ENCODE measurements around the gene EIF3M.

The EIF3M gene

GRCh38 chr11:32583459-32584271 lies at the start of gene EIF3M:
TSS of gene EIF3M (plus strand) at chr11:32583831. CDS start at chr11:32583888, 57 bp downstream.
- DNase-seq (ENCODE audit: low read depth, low spot score), result peak; percentile 93

DNA sequence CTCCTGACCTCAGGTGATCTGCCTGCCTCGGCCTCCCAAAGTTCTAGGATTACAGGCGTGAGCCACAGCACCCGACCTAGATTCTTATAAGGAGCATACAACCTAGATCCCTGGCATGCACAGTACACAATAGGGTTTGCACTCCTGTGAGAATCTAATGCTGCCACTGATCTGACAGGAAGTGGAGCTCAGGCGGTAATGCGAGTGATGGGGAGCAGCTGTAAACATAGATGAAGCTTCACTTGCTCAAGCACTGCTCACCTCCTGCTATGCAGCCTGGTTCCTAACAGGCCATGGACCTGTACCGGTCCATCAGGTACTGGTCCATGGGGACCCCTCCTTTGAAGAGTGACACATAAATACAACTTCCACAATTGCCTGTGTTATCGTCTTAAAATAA lies 44.8 kb upstream of the EIF3M start:
- no peak for DNase-seq (ENCODE audit: low read depth, low spot score)

- DNase-seq (ENCODE audit: low read depth, low spot score), result no peak
Measured at GRCh38 chr11:32549611-32550187, 33.9 kb upstream of the EIF3M start.

GRCh38 chr11:32550207-32550606 lies 33.4 kb upstream of the EIF3M start:
- DNase-seq (ENCODE audit: low read depth, low spot score), result no peak

- DNase-seq (ENCODE audit: low read depth, low spot score), result no peak
Measured at GRCh38 chr11:32555091-32555490, 28.5 kb upstream of the EIF3M start.

- DNase-seq (ENCODE audit: low read depth, low spot score), result no peak
Measured at GRCh38 chr11:32555895-32556294, 27.7 kb upstream of the EIF3M start.

DNA sequence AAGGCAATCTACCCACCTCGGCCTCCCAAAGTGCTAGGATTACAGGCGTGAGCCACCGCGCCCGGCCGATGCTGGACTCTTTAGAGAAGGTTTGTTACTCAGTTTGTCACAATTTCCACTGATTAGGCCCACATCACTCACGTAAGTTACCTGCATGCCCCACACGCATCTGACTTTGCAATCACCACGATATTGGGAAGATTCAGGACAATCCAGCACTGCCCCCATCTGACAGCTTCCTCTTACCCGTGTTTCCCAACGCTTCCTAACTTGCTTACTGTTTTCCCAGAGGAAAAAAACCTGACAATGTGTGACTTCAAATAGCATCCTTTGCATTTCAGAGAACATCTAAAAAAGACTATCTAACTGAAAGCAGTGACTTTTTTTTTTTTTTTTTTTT lies 21.8 kb upstream of the EIF3M start:
- DNase-seq (ENCODE audit: low read depth, low spot score), result no peak

DNA sequence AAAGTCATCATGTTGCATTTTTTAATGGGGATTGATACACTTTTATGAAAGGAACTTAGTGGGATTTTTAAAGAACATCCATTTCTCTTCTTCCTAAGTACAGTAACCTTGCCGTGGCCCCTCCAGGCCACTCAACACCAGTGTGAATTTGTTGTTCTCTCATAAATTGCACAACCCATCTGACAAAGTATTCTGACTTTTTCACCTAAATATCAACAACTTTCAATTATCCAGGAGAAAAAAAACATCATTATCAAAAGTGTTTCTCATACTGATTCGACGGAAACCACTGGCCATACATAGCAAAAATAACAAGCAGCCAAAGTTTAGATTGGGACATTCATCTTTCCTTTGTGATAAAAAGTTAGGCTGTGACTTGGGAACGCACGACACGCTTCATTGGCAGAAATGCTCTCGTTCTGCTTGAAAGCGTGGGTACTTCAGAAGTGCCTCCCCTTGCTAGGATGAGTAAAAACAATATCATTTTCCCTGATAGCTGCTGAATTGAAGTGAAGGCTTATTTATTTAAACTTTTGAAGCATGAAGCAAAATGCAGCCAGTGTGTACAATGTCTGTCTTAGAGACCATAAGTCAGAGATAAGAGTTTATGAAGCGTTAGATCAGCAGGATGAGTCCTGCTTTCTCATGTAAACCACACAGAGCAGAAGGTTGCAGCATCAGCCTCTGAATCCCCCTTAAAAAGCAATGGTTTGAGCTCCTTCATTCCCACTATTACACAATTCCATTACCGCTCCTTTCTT lies 20.6 kb upstream of the EIF3M start:
- DNase-seq (ENCODE audit: low read depth, low spot score), result no peak

- DNase-seq (ENCODE audit: low read depth, low spot score), result no peak
Measured at GRCh38 chr11:32563600-32563959, 20.1 kb upstream of the EIF3M start.

DNA sequence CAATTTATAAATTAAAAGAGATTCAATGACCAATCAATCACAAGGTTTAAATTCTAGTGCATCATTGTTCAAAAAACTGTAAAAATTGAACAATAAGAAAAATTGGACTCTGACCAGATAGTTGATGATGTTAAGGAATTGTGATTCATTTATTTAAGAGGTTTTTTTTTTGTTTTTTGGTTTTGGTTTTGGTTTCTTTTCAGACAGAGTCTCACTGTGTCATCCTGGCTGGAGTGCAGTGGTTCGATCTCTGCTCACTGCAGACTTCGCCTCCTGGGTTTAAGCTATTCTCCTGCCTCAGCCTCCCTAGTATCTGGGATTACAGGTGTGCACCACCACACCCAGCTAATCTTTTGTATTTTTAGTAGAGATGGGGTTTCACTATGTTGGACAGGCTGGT lies 17.1 kb upstream of the EIF3M start:
- no peak for DNase-seq (ENCODE audit: low read depth, low spot score)

GRCh38 chr11:32567154-32567553 lies 16.5 kb upstream of the EIF3M start:
- DNase-seq (ENCODE audit: low read depth, low spot score), result no peak

DNA sequence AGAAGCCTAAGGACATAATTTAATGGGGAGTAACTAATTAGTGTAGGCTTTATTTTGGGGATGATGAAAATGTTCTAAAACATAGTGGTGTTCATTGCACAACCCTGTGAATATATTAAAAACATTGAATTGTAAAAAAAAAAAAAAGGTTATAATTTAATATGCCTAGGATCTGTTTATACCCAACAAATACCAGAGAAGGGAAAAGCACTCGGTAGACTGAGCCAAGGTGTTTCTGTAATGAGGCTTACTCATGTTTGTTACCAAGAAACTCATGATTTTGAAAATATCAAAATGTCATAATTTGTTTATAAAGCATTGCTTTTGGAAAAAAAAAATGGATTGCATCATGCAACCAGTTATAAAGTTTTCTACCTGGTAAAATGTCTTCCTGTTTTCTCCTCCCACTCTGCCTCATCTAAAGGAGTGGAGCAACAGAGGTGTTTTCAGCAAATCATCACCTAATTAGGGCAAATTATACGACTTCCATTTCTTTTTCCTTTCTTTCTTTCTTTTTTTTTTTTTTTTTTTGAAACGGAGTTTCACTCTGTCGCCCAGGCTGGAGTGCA lies 14.2 kb upstream of the EIF3M start:
- DNase-seq (ENCODE audit: low read depth, low spot score), result no peak

- no peak for DNase-seq (ENCODE audit: low read depth, low spot score)
Measured at GRCh38 chr11:32571039-32571438, 12.6 kb upstream of the EIF3M start.

- DNase-seq (ENCODE audit: low read depth, low spot score), result no peak
Measured at GRCh38 chr11:32573228-32573627, 10.4 kb upstream of the EIF3M start.

DNA sequence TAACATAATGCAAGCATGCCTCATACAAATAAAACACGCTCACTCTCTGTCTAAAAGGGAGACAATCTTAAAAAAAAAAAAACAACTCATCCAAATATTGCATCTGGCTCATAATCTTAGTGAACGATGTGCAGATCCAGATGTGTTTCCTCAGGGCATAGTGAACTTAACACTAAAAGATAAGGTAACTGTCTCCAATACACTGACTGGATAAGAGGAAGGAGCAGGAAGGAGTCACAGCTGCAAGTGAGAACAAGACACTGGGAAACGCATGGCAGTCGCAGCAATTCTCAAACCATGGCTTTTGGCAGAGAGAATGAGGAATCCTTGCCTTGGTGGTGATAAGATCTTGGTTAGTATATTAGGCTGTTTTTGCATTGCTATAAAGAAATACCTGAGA lies 9.2 kb upstream of the EIF3M start:
- DNase-seq (ENCODE audit: low read depth, low spot score), result no peak

- DNase-seq (ENCODE audit: low read depth, low spot score), result no peak
Measured at GRCh38 chr11:32575070-32575469, 8.6 kb upstream of the EIF3M start.

DNA sequence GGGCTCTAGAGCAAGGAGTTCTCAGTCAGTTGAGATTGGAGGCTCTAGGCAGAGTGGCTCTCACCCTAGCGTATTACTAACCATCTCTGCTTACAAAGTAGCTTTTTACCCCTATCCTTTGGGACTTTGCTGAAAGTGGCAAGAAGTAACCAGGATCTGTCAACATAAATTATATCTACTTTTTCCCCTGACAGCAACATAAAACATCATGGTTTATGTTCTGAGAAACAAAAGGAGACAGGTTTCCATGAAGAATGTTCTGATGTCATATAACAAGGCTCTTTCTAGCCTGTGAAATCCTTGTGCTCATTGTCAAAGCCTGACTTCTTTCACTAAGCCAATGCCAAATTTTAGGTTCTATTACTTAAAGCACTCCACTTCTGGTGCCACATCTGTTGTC lies 7.2 kb upstream of the EIF3M start:
- DNase-seq (ENCODE audit: low read depth, low spot score), result no peak

GRCh38 chr11:32580967-32581366 lies 2.7 kb upstream of the EIF3M start:
- no peak for DNase-seq (ENCODE audit: low read depth, low spot score)

- no peak for DNase-seq (ENCODE audit: low read depth, low spot score)
Measured at GRCh38 chr11:32581556-32581955, 2.1 kb upstream of the EIF3M start.

- DNase-seq (ENCODE audit: low read depth, low spot score), result no peak
Measured at GRCh38 chr11:32584921-32585320, 1.3 kb downstream of the EIF3M start.

DNA sequence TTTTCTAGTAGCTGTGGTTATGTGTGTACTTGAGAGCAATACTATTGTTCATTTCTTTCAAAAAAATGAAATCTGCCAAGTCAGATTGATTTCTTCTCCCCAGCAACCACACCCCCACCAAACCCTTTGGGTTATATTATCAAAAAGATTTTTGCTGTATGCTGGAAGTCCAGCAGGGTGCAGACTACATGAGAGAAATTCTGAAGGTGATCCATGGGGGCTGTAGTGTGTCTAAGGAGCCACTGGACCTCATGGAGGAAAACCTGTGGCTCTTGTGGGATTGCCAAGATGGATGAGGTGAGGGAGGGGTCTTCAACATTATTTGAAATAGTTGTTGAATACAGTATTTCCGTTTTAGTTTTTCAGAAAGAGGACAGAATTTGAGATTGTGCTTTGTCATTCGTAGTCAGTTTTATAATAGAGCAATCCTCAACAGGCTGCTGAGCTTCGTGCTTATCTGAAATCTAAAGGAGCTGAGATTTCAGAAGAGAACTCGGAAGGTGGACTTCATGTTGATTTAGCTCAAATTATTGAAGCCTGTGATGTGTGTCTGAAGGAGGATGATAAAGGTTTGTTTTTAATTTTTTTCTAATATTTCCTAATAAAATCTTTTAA lies 3.1 kb downstream of the EIF3M start:
- DNase-seq (ENCODE audit: low read depth, low spot score), result no peak

DNA sequence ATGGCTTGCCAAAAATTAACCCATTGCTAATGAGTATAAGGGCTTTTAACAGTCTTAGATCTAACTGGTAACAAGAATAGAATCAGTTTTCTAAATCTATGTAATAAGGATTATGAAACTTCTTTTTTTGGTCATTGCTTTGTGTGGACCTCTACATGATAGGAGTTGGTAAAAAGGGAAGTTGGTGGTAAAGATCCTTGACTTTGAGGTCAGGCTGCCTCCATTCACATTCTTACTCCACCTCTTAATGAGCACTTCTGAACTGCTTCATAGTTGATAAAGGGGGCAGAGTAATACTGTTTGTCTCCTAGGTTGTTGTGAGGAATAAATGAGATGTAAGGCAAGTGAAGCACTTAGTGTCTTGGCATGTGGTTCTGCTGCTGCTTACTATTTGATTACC lies 10.6 kb downstream of the EIF3M start:
- no peak for DNase-seq (ENCODE audit: low read depth, low spot score)
